HG03558 (cell line): ENCODE results near the gene ST3GAL3.
"Not testable (repeated sequence)": the region's sequence is repeated elsewhere in the genome, so short reads cannot be mapped to it uniquely, and the experiment has no call there.

Source experiments
- ATAC-seq: cut with Tn5 transposase; IDR thresholded peaks from one replicate; pipeline ENCODE4 v1.9.1; 2021; ENCODE audit warnings: moderate number of reproducible peaks; ENCODE audit not compliant: unreplicated experiment; ENCODE audit errors: extremely low read depth

The ST3GAL3 gene

DNA sequence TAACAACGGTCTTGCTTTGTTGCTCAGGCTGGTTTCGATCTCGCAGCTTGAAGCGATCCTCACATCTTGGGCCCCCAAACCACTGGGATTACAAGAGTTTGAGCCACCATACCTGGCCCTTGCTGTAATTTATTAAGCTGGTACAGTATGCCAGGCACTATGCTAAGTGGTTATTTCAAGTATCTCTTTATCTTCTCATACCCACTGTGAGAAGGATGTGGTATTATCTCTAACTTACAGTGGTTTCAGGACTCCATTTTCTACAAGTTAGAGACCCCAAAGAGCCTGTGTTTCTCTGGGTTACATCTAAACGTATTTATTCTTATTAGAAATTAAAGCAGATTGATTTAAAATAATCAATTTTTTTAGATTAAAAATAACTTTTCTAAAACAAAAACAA is 8.1 kb upstream of the ST3GAL3 start:
- ATAC-seq = no peak

DNA sequence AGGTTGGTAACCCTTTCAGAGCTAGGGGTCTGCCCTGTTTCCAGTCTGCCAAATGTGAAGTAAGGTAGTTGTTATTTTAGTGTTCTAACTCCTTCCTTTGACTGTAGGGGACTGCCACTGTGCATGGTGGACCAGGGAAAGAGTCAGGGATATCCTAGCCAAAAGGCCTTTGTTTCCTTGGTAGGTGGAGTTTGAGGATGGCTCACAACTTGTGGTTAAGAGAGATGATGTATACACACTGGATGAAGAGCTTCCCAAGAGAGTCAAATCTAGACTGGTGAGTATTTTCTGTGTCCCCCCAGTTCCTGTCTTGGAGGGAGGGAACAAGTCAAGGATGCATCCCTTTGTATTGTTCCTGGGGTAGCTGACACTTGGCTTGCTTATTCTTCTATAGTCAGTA is 3.5 kb upstream of the ST3GAL3 start:
- ATAC-seq = no peak

GRCh38 chr1:43704838-43705237 is 2.5 kb upstream of the ST3GAL3 start:
- ATAC-seq = no peak

DNA sequence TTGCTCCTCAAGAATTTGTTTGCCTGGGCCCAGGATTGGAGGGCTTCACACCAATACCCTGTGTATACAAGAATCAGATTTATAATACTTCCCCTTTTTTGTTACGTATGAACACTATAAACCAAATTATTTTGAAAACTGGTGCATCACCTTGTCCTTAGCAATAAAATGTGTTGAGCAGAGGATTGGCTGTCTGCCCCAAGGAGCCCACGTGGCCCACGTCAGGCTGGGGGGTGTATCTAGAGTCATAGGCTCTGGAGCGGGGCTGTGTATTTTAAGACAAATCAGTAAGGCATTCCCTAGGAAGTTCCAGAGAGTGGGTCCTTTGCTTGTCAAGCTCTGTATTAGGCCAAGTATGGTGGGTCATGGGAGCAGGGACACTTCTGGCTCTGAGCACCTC is 2.0 kb upstream of the ST3GAL3 start:
- ATAC-seq = no peak

DNA sequence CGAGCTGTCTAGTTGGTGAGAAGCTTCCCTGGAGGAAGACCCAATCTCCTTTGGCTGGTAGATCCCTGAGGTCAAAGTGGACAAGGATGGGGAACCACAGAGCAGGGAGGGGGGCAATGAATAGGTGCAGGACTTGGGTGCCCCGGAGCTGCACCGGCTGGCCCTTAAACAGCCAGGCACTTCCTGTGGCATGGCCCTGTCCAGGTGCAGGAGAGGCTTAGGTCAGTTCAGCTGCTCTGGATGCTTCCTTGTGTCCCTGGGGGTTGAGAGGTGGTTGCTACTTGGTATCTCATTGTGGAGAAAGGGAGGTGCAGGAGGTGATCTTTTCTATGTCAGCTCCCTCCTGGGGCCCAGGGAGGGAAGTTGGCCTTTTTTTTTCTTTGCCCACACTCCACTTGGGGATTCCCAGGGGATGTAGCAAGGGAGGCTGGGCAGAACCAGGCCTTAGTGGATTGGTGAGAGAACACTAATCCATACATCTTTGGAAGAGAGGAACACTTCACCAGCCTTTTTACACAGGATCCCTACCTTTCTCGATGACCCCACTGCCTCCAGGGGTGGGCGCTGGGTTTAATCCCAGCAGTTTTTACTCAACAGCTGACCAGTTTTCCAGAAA is 1.2 kb upstream of the ST3GAL3 start:
- no peak for ATAC-seq

GRCh38 chr1:43706598-43707189 is 642 bp upstream of the ST3GAL3 start:
- ATAC-seq = peak; percentile 13

- no peak for ATAC-seq
Measured at GRCh38 chr1:43708002-43708410, 670 bp downstream of the ST3GAL3 start.

GRCh38 chr1:43711049-43711448 is 3.7 kb downstream of the ST3GAL3 start:
- ATAC-seq = no peak

DNA sequence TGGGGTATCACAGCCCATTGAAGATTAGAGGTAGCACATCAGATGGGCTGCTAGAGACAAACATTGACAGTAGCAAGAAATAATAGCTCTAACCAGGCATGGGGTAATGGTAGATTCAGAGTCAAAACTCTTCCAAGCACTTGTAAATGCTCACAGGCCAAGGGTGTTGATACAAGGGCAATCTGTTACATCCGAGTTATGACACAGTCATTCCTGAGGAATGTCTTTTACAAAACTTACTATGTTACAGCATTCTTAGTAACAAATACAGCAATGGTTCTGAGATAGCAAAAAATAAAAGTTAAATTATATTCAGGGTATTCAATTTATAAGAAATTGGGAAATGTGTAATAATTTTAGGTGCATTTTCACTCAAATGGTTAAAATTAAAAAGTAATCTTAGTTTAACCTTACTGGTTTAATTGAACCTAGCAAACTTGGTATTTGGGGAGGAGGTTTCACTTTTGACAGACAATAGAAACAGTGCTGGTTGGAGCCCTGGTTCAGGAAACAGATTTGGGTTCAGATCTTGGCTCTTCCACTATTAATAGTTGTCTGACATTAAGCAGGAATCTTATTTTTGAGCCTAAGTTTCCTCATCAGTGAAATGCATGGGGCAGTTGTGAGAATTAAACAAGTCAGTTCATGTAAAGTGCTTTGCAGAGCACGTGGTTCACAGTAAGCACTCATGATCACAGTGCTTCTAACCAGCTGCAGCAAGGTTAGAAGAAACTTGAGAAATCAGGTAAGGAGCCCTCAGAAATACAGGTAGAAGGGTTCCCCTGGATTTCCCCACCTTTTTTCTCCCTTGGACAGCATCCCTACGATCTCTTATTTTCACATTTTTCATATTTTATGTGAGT is 4.4 kb downstream of the ST3GAL3 start:
- ATAC-seq = no peak

DNA sequence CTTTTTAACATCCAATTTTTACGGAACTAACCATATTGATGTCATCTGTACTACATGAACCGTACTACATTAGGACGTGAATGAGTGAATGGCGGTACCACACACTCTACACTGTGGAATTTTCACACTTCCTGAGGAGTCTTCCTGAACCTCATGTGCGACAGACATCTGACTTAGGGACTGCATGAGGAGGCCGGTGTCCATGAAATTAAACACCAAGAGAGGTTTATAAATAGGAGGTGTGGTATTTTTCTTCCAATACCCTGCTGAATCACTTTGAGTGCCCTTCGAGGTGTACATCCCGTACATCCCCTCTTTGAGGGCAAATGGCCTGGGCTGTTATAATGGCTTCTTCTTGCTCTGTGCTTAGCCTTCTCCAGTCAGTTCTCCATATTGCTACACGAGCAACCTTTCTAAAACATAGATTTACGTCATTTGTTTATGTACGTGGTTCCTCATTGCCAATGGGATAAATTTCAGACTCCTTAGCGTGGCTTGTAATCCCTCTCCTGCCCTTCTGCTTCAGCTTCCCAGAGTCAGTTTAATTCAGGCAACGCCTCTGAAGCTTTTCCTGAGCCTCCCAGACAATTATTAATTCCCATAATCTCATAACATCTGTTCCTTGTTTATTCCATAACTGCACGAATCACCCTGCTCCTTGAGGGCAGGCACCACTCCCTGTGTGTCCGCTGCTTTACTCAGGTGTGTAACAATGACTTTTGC is 9.4 kb downstream of the ST3GAL3 start:
- no peak for ATAC-seq

- ATAC-seq = no peak
Measured at GRCh38 chr1:43719063-43719462, 11.7 kb downstream of the ST3GAL3 start.

GRCh38 chr1:43719670-43720419 is 12.5 kb downstream of the ST3GAL3 start:
- not testable (repeated sequence) for ATAC-seq

DNA sequence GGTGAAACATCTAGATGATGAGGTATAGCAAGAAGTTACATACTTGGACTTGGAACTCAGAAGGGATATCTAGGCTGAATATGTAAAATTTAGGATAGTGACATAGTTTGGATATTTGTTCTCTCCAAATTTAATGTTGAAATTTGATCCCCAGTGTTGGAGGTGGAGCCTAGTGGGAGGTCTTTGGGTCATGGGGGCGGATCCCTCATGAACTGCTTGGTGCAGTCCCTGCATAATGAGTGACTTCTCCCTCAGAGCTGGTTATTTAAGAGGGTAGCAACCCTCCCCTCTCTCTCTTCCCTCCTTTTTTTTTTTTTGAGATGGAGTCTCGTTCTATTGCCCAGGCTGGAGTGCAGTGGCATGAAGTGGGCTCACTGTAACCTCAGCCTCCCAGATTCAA is 15.5 kb downstream of the ST3GAL3 start:
- ATAC-seq = no peak

GRCh38 chr1:43729816-43730463 is 22.6 kb downstream of the ST3GAL3 start:
- no peak for ATAC-seq

DNA sequence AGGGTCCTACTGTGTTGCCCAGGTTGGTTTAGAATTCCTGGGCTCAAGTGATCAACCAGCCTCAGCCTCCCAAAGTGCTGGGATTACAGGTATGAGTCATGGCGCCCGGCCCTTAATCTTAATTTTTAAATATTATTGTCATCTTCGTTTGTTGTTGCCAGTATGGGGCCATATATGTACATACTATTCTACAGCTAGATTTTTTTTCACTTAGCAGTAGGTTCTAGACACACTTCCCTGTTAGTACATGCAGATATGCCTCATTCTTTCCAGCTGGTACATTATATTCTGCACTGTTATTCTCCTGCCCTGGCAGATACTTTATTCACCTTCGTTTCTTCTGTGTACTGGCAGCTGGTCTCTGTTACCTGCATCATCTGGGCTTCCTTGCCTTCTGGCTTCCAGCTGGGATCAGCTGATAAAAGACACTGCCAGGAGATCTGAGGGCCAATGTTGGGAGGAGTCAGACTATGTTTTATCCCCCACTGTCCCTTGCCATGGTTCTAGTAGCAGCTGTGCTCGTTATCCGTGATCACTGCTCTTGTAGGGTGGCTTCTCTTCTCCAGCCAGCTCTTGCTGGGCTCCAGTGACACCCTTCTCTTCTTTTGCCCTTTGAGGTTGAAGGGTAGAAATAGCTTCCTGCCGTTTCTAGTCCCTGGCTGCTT is 24.7 kb downstream of the ST3GAL3 start:
- ATAC-seq = no peak

DNA sequence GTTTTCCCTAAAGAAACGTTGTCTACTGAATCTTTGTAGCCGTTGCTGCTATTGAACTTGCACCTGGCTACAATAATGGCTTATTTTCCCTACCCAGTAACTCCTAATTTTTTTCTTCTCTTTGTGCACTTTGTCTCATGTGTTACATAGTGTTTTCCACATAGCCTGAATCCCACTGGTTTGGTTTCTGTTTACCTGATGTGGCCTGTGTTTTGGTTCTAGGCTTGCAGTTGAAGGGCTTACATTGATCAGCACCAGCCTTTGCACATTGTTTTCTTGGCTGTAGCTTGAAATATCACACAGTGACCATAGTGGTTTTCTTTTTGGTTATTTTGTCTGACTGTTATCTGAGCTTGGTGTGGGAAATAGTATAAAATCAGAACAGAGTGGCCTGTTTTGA is 29.5 kb downstream of the ST3GAL3 start:
- no peak for ATAC-seq

GRCh38 chr1:43742026-43742425 is 34.7 kb downstream of the ST3GAL3 start:
- no peak for ATAC-seq

GRCh38 chr1:43743206-43743605 is 35.9 kb downstream of the ST3GAL3 start:
- ATAC-seq = no peak

DNA sequence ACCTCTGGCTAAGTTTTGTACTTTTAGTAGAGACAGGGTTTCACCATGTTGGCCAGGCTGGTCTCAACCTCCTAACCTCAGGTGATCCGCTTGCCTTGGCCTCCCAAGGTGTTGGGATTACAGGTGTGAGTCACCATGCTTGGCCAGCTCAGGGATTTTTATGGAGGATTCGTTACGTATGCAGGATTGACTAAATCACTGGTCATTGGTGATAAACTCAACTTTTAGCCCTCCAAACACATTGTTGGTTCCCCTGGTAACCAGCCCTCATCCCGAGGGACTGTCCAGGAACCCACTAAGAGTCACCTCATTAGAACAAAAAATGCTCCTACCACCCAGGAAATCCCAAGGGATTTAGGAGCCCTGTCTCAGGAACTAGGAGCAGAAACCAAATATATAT is 40.4 kb downstream of the ST3GAL3 start:
- no peak for ATAC-seq
